ENCODE results near the gene PHLDB3.

GRCh38 chr19:43481701-43482100 is 22.8 kb downstream of the PHLDB3 start:
- TF ChIP-seq CTCF (IDR thresholded peaks at IDR 0.05): no peak
- no peak for TF ChIP-seq POLR2A (IDR thresholded peaks at IDR 0.05)
- TF ChIP-seq POLR2AphosphoS5 (IDR thresholded peaks at IDR 0.05): no peak

Measured in sigmoid colon (tissue), 4 donors.